NCI-H2171 (cell line): ENCODE data around the gene RAB3B.

Source experiments
- DNase-seq: peaks from one replicate; lab custom pipeline; 2025; lab: John Stamatoyannopoulos, UW

RAB3B gene

DNA sequence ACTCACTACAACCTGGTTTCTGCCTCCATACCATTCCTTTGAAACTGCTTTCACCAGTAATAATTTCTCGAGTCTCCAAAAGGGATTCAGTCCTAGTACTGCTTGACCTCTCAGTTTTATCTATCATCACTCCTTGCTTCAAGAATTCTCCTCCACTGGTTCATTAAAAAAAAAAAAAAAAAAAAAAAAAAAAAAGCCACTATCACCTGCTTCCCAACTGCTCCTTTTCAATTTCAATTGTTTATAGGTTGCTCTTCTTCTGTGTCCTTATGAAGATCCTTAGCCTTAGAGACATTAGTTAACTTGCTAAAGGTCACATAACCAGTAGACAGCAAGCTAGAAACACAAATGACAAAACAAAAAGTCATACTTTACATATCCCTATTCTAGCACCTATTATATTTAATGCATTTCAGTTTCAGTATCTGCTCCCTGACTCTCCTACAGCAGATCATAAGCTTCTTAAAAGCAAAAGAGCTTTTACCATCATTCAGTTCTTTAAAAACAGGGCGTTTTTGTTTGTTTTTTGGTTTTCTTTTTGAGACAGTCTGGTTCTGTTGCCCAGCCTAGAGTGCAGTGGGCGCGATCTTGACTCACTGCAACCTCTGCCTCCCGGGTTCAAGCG lies 119.0 kb downstream of the RAB3B start:
- DNase-seq = no peak

GRCh38 chr1:51870603-51871350 lies 119.7 kb downstream of the RAB3B start:
- no peak for DNase-seq

DNA sequence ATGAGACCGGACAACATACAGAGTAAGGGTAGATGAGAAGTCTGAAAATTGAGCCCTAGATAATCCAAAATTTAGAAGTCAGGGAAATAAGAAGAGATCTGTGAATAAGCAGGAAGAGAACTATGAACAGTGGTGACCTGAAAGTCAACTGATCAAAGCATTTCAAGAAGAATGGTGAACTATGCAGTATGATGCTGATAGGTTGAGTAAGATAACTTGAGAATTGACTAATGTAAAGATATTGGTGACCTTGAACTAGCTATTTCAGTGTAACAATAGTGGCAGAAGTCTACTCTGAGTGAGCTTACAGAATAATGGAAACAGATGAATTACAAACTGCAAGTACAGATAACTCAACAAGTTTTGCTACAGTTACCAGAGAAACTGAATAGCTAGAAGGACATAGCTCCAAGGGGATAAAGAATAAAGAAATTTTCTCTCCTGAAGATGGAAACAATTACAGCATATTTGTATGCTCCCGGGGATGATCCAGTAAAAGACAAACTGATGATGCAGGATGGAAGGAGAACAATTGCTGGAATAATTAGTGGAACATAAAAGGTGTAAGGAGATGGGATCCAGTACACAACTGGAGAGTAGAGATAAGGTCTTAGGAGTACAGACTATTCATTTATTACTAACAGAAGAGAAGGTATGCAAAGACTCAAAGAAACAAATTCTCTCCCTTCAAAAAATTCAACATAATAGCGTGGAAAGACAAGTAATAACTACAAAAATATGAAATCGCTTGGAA lies 122.8 kb downstream of the RAB3B start:
- no peak for DNase-seq

- no peak for DNase-seq
Measured at GRCh38 chr1:51863384-51863783, 127.1 kb downstream of the RAB3B start.

GRCh38 chr1:51861669-51862068 lies 128.8 kb downstream of the RAB3B start:
- no peak for DNase-seq

- DNase-seq = no peak
Measured at GRCh38 chr1:51859735-51860134, 130.8 kb downstream of the RAB3B start.

DNA sequence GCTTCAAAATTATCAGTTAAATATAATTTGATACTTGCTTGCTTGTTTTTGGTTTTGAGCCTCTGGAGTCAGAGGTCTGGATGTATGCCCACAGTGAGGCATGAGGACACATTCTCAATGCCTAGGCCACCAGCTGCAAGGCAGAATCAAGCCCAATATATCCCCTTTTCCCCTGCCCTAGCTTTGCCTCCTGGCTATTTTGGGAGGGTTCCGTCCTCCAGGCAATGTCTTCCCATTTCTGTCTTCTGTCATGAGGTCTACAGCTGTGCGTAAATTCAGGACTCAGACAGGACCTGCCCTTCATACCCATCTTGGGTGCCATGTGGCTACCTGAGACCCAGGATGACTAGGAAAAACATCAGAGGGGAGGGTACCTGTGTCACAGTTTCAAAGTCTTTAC lies 131.2 kb downstream of the RAB3B start:
- no peak for DNase-seq

DNA sequence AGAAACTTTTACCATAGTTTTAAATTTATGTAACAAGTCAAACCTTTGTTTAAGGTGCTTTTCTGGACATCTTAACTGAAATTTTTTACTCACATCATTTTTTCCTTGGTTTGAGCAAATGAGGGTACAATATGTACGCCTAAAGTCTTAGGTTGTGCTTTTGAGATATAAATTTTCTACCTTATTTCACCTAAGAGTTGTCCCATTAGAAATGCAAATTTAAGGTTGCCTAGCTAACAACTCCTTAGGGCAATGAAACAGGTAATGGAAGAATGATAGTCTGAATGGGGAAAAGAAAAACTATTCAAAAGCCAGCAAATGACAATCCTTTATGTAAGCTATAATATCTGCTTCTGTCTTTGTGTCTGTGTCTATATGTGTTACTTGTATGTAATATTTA lies 131.6 kb downstream of the RAB3B start:
- DNase-seq = no peak
